Measurements from ENCODE around the gene CDKAL1. TPM values are rescaled to one million over a fixed set of nuclear protein-coding genes. Genes with fewer than 3 reads are reported as not detected.

CDKAL1 gene
- total and polyA plus RNA-seq, 10 of the 15 experiments (the other 5 are each of a cell fraction or from before 2014, with no cell fraction given) = 10.7 to 26.9 (median 17.3) TPM

DNA sequence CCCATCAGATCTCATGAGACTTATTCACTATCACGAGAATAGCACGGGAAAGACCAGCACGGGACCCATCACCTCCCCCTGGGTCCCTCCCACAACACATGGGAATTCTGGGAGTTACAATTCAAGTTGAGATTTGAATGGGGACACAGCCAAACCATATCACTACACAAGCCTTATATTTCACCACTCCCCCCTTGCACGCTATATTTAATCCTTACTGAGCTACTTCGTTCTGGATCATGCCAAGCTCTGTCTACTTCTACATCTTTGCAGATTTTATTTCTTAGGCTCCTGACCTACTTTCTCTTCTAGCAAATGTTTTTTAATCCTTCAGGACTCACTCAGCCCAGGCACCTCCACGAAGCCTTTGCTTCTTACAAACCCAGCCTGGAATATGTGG lies 606.7 kb downstream of the CDKAL1 start:
- Histone ChIP-seq H2AFZ (ENCODE audit: control insufficient read depth, low read depth, low read length) (no peak overlapping the region), H3K4me2 (ENCODE audit: control insufficient read depth, insufficient read depth) (no peak overlapping the region), H3K9ac (ENCODE audit: control insufficient read depth, insufficient read depth, low read length) (no peak overlapping the region), H3K27ac (ENCODE audit: control insufficient read depth, insufficient read depth) (no peak overlapping the region), H3K36me3 (ENCODE audit: control insufficient read depth in 2 of 2, insufficient read depth in 2 of 2, low read length in 1 of 2) (no peaks in the 10 kb centered on the region), H3K4me3 (no peak overlapping the region), H3K9me3 (replicated peaks; ENCODE audit: control insufficient read depth, insufficient read depth, low read length) (no peaks in the 10 kb centered on the region), H3K4me1 (ENCODE audit: control insufficient read depth, insufficient read depth, low read length) (no peaks in the 10 kb centered on the region), H3K79me2 (ENCODE audit: control insufficient read depth, insufficient read depth, low read length) (no peaks in the 10 kb centered on the region), H3K27me3 (replicated peaks in 1 of 2; ENCODE audit: control insufficient read depth in 2 of 2, insufficient read depth in 2 of 2, low read length in 1 of 2) (no peaks in the 10 kb centered on the region), H4K20me1 (ENCODE audit: control insufficient read depth, insufficient read depth) (no peaks in the 10 kb centered on the region)
- TF ChIP-seq, protein P1, sequence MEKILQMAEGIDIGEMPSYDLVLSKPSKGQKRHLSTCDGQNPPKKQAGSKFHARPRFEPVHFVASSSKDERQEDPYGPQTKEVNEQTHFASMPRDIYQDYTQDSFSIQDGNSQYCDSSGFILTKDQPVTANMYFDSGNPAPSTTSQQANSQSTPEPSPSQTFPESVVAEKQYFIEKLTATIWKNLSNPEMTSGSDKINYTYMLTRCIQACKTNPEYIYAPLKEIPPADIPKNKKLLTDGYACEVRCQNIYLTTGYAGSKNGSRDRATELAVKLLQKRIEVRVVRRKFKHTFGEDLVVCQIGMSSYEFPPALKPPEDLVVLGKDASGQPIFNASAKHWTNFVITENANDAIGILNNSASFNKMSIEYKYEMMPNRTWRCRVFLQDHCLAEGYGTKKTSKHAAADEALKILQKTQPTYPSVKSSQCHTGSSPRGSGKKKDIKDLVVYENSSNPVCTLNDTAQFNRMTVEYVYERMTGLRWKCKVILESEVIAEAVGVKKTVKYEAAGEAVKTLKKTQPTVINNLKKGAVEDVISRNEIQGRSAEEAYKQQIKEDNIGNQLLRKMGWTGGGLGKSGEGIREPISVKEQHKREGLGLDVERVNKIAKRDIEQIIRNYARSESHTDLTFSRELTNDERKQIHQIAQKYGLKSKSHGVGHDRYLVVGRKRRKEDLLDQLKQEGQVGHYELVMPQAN (conservative IDR thresholded peaks at IDR 0.05) = no peak
- TF ChIP-seq, protein P2, sequence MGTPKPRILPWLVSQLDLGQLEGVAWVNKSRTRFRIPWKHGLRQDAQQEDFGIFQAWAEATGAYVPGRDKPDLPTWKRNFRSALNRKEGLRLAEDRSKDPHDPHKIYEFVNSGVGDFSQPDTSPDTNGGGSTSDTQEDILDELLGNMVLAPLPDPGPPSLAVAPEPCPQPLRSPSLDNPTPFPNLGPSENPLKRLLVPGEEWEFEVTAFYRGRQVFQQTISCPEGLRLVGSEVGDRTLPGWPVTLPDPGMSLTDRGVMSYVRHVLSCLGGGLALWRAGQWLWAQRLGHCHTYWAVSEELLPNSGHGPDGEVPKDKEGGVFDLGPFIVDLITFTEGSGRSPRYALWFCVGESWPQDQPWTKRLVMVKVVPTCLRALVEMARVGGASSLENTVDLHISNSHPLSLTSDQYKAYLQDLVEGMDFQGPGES (IDR thresholded peaks at IDR 0.05) = no peak
- TF ChIP-seq MEF2A (IDR thresholded peaks at IDR 0.05; ENCODE audit: insufficient read depth, low read depth, low read length) = no peak
- no peak for TF ChIP-seq POLR2AphosphoS2 (IDR thresholded peaks at IDR 0.05; ENCODE audit: low read depth, low read length)
- TF ChIP-seq CBX3 (IDR thresholded peaks at IDR 0.05; ENCODE audit: borderline replicate concordance, low read depth) = no peak
- TF ChIP-seq CHD2 (IDR thresholded peaks at IDR 0.05; ENCODE audit: borderline replicate concordance, low read depth, low read length) = no peak
- no peak for TF ChIP-seq CBFB (IDR thresholded peaks at IDR 0.05; ENCODE audit: low read depth)
- no peak for TF ChIP-seq POLR2A (IDR thresholded peaks at IDR 0.05; ENCODE audit: low read depth, low read length)
- TF ChIP-seq WRNIP1 (IDR thresholded peaks at IDR 0.05; ENCODE audit: borderline replicate concordance, low read depth, low read length) = no peak
- no peak for TF ChIP-seq RBBP5 (conservative IDR thresholded peaks at IDR 0.05)
- TF ChIP-seq, protein P3, sequence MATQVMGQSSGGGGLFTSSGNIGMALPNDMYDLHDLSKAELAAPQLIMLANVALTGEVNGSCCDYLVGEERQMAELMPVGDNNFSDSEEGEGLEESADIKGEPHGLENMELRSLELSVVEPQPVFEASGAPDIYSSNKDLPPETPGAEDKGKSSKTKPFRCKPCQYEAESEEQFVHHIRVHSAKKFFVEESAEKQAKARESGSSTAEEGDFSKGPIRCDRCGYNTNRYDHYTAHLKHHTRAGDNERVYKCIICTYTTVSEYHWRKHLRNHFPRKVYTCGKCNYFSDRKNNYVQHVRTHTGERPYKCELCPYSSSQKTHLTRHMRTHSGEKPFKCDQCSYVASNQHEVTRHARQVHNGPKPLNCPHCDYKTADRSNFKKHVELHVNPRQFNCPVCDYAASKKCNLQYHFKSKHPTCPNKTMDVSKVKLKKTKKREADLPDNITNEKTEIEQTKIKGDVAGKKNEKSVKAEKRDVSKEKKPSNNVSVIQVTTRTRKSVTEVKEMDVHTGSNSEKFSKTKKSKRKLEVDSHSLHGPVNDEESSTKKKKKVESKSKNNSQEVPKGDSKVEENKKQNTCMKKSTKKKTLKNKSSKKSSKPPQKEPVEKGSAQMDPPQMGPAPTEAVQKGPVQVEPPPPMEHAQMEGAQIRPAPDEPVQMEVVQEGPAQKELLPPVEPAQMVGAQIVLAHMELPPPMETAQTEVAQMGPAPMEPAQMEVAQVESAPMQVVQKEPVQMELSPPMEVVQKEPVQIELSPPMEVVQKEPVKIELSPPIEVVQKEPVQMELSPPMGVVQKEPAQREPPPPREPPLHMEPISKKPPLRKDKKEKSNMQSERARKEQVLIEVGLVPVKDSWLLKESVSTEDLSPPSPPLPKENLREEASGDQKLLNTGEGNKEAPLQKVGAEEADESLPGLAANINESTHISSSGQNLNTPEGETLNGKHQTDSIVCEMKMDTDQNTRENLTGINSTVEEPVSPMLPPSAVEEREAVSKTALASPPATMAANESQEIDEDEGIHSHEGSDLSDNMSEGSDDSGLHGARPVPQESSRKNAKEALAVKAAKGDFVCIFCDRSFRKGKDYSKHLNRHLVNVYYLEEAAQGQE (IDR thresholded peaks at IDR 0.05; ENCODE audit: low read depth, low read length) = no peak
- no peak for TF ChIP-seq STAT3 (IDR thresholded peaks at IDR 0.05; ENCODE audit: low read depth, low read length)
- no peak for TF ChIP-seq ZBED1 (IDR thresholded peaks at IDR 0.05; ENCODE audit: borderline replicate concordance)
- CTCF ChIA-PET = no interaction called here
- 91% methylated on average over 6 of the region's 6 CpGs for WGBS (ENCODE audit: insufficient coverage, insufficient replicate concordance, low lambda C conversion rate, missing lambda C conversion rate)
- no peak for ATAC-seq
- intact Hi-C loops (cut with micrococcal nuclease; ENCODE audit: unreplicated experiment) = no loop called here
- no peak for FAIRE-seq
- in situ Hi-C loops (cut with MboI) = no loop called here
- RAD21 ChIA-PET (ENCODE audit: unreplicated experiment) = no interaction called here
- POLR2A ChIA-PET = no interaction called here
- no TSS peak for BruUV-seq (replicated peaks)
- SMC1A ChIA-PET (ENCODE audit: uncharacterized antibody, unreplicated experiment) = interaction anchor here (0.5 to 1.3 kb wide), 4 partner anchors 9 to 307 kb away, joined by 3 to 4 read pairs (median 3); no protein-coding TSS in a partner anchor
- no peak for DNase-seq (ENCODE audit: low read depth, low spot score)
